Activated CD8-positive, alpha-beta T cell treated with anti-CD3 and anti-CD28 coated beads for 36 hours (primary cell): ENCODE results near the gene CACNA1B. TPM values are rescaled to one million over a fixed set of nuclear protein-coding genes. Genes with fewer than 3 reads are reported as not detected.
"Not testable (repeated sequence)": the region's sequence is repeated elsewhere in the genome, so short reads cannot be mapped to it uniquely, and the experiment has no call there.

Experiments used
- ATAC-seq: fragments of 200-7000 bp; cut with Tn5 transposase; one replicate; pipeline ENCODE4 v1.10.0; 2021; ENCODE audit warnings: mild to moderate bottlenecking, moderate library complexity
- CTCF ChIA-PET: fragments of 350-600 bp; sonication (Branson Sonifier 250); formaldehyde crosslinking; loops from one replicate; lab custom pipeline; 2021; ENCODE audit warnings: antibody characterized with exemption; lab: Charles Lee
- POLR2A ChIA-PET: fragments of 350-600 bp; sonication (Branson Sonifier 250); formaldehyde crosslinking; loops from one replicate; lab custom pipeline; 2021; ENCODE audit warnings: antibody characterized with exemption; lab: Charles Lee
- DNase-seq: peaks from one replicate; pipeline ENCODE4 v3.0.0-alpha.2; 2020
- H3K27ac Mint-ChIP-seq: one replicate; pipeline ENCODE4 v1.8.0; 2021; ENCODE audit warnings: mild to moderate bottlenecking, mixed read lengths
- H3K27me3 Mint-ChIP-seq: one replicate; pipeline ENCODE4 v1.8.0; 2021; ENCODE audit warnings: mixed read lengths
- H3K36me3 Mint-ChIP-seq: one replicate; pipeline ENCODE4 v1.8.0; 2021; ENCODE audit warnings: low read depth, mixed read lengths
- H3K4me1 Mint-ChIP-seq: one replicate; pipeline ENCODE4 v1.8.0; 2021; ENCODE audit warnings: low read depth, mixed read lengths
- H3K4me3 Mint-ChIP-seq: one replicate; pipeline ENCODE4 v1.8.0; 2021; ENCODE audit warnings: mild to moderate bottlenecking, moderate library complexity, mixed read lengths
- H3K9me3 Mint-ChIP-seq: one replicate; pipeline ENCODE4 v1.8.0; 2021; ENCODE audit warnings: mixed read lengths
- intact Hi-C: fragments of 100-400 bp; cut with micrococcal nuclease; formaldehyde crosslinking; loops from one replicate; pipeline ENCODE4 v1.10.0; 2022
- total RNA-seq, 2 experiments: library from RNA; stranded (reverse); gene quantifications; one replicate each; pipeline ENCODE4 v1.2.3, GENCODE V29; 2021
- TF ChIP-seq, protein P1 (sequence below): fragments of 200-600 bp; IDR thresholded peaks from one replicate; pipeline ENCODE4 v1.8.0; 2022; ENCODE audit warnings: antibody characterized with exemption, mild to moderate bottlenecking

The CACNA1B gene
- not detected for total RNA-seq

DNA sequence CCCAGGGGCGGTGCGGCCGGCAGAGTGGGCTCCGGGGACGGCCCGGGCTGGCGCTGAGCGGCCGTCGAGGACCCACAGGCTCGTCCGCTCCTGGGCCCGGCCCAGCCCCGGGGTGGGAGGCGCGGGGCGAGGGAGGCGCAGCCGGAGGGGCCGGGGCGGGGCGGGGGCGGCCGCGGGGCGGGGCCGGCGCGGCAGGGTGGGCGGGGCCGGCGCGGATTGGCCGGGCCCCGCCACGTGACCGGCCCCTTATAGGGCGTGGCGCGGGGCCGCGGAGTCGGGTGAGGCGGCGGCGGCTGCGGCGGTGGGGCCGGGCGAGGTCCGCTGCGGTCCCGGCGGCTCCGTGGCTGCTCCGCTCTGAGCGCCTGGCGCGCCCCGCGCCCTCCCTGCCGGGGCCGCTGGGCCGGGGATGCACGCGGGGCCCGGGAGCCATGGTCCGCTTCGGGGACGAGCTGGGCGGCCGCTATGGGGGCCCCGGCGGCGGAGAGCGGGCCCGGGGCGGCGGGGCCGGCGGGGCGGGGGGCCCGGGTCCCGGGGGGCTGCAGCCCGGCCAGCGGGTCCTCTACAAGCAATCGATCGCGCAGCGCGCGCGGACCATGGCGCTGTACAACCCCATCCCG is at the start of gene CACNA1B:
TSS of gene CACNA1B (plus strand) at position 277 of the 617 bp plus-strand sequence. CDS start at position 429, 152 bp downstream.
- H3K4me1 Mint-ChIP-seq, H3K27ac Mint-ChIP-seq, POLR2A ChIA-PET, intact Hi-C loops, CTCF ChIA-PET, ATAC-seq, H3K36me3 Mint-ChIP-seq, DNase-seq, H3K9me3 Mint-ChIP-seq, H3K4me3 Mint-ChIP-seq: not testable (repeated sequence)
- peaks cover 38% of the 10 kb centered on the region for H3K27me3 Mint-ChIP-seq

DNA sequence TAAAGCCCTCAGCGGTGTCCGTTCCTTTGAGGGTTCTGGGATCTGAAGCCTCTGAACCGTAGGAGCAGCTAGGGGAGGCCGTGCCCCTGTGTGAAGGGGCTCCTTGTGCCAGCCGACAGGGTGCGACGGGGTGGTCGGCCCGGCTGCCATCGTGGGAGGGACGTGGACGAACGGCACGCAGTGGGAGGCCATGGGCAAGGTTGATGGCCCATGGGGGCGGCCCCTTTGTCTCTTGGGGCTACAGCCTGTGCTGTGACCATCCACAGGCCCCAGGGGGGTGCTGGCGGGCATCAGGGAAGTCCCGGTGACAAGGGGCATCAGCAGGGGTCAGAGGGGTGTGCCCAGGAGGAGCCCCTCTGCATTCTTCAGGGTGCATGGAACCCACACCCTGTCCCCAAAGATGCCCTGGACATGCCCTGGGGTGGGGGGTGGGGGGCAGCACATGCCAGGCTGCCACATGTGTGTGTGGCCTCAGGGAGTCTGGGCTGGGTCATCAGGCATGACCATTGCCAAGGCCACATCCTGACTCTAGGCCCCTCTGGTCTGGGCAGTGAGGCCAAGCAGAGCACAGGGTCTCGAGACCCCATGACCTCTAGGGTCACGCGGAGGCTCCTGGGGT is 49.6 kb upstream of the CACNA1B start:
- Mint-ChIP-seq H3K27me3 (no peaks in the 10 kb centered on the region), H3K4me3 (no peak overlapping the region), H3K9me3 (no peaks in the 10 kb centered on the region), H3K27ac (no peak overlapping the region), H3K36me3 (peaks cover 28% of the 10 kb centered on the region), H3K4me1 (no peaks in the 10 kb centered on the region)
- TF ChIP-seq, protein P1, sequence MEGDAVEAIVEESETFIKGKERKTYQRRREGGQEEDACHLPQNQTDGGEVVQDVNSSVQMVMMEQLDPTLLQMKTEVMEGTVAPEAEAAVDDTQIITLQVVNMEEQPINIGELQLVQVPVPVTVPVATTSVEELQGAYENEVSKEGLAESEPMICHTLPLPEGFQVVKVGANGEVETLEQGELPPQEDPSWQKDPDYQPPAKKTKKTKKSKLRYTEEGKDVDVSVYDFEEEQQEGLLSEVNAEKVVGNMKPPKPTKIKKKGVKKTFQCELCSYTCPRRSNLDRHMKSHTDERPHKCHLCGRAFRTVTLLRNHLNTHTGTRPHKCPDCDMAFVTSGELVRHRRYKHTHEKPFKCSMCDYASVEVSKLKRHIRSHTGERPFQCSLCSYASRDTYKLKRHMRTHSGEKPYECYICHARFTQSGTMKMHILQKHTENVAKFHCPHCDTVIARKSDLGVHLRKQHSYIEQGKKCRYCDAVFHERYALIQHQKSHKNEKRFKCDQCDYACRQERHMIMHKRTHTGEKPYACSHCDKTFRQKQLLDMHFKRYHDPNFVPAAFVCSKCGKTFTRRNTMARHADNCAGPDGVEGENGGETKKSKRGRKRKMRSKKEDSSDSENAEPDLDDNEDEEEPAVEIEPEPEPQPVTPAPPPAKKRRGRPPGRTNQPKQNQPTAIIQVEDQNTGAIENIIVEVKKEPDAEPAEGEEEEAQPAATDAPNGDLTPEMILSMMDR: no peak
- no peak for DNase-seq
- POLR2A ChIA-PET: no interaction called here
- intact Hi-C loops: no loop called here
- CTCF ChIA-PET: no interaction called here
- ATAC-seq: no peak

DNA sequence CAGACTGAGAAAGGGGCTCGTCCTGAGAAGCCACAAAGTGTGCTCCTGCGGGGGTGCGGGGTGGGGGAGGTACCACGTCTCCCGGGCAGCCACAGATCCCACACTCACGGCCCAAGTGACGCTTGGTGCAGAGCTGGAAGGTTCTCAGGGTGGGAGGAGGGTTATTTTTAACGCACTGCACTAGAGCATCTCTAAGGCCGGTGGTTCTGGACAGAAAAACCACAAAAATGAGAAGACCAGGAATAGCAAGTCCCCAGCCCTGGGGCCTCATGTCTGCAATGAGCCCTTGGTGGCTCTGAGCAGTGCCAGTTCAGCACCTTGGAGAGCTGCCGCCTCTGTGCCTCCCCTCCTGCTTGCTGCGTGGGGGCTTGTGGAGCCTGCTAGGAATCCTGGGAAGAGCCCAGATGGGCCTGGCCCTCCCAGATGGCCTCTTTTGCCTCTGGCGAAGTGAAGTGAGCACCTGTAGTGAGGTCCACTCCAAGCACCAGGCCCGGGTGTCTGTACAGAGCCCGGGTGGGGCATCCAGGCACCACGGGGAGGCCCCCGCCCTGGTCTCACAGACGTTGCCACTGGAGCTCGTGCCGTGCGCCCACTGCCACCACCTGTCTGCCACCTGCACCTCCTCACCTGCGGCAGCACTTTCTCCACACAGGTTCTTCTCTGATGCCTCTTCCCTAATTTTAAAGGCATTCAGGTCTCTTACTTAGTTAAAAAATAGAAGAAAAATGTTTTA is 48.9 kb upstream of the CACNA1B start:
- intact Hi-C loops: no loop called here
- H3K9me3 Mint-ChIP-seq: no peaks in the 10 kb centered on the region
- no peaks in the 10 kb centered on the region for H3K27me3 Mint-ChIP-seq
- no peaks in the 10 kb centered on the region for H3K4me1 Mint-ChIP-seq
- ATAC-seq: no peak
- CTCF ChIA-PET: no interaction called here
- DNase-seq: peak; percentile 37
- peaks cover 28% of the 10 kb centered on the region for H3K36me3 Mint-ChIP-seq
- no peak overlapping the region for H3K4me3 Mint-ChIP-seq
- TF ChIP-seq, protein P1: no peak
- POLR2A ChIA-PET: no interaction called here
- H3K27ac Mint-ChIP-seq: no peak overlapping the region

DNA sequence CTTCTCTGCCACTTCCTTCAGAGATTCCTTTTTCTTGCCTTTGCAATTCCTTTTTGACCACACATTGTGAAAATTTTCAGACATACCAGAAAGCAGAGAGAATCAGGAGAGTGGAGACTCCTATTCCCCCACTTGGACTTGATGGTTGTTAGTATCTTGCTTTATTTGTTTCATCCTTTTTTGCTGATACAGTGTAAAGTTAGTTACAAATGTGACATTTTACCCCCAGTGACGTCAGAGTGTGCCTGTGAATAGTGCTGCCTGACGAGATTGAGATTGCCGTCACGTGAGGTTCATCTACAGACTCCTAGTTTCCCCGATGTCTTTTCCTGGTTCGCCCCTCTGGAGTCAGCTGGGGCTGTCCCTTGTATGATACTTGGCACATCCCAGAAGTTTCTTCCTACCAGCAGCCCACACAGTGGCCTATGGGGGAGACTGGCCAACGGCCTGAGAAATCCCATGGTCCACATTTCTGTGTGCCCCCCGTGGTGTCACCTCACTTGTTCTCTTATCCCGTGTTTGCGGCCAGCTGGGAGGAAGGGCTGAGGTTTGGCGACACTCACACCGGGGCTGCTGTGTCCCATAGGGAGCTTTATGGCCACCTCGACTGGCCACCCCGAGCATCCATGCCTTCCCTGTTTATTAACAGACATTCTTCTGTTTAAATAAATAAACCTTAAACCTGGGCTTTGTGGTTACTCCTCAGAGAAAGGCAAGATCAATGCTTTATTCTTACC is 48.2 kb upstream of the CACNA1B start:
- ChIA-PET POLR2A (no interaction called here), CTCF (no interaction called here)
- no peak for DNase-seq
- H3K27me3 Mint-ChIP-seq: no peaks in the 10 kb centered on the region
- no peak overlapping the region for H3K27ac Mint-ChIP-seq
- TF ChIP-seq, protein P1: no peak
- H3K9me3 Mint-ChIP-seq: no peaks in the 10 kb centered on the region
- H3K4me1 Mint-ChIP-seq: no peaks in the 10 kb centered on the region
- no peak overlapping the region for H3K4me3 Mint-ChIP-seq
- H3K36me3 Mint-ChIP-seq: peaks cover 25% of the 10 kb centered on the region
- intact Hi-C loops: no loop called here
- ATAC-seq: no peak

DNA sequence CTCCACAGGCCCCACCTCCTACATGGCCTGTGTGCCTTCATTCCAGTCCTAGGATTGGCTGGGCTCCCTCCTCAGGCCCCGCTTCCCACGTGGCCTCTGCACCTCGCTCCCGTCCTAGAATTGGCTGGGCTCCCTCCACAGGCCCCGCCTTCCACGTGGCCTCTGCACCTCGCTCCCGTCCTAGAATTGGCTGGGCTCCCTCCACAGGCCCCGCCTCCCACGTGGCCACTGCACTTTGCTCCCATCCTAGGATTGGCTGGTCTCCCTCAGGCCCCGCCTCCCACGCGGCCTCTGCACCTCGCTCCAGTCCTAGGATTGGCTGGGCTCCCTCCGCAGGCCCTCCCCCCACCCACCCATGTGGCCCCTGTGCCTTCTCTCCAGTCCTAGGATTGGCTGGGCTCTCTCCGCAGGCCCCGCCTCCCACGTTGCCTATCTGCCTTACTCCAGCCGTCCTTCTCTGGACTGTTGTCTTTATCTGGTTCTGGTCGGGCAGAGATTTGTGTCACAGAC is 45.3 kb upstream of the CACNA1B start:
- H3K4me1 Mint-ChIP-seq: no peaks in the 10 kb centered on the region
- TF ChIP-seq, protein P1: no peak
- CTCF ChIA-PET: no interaction called here
- peaks cover 14% of the 10 kb centered on the region for H3K36me3 Mint-ChIP-seq
- no peak overlapping the region for H3K4me3 Mint-ChIP-seq
- no peaks in the 10 kb centered on the region for H3K9me3 Mint-ChIP-seq
- POLR2A ChIA-PET: no interaction called here
- no peak for ATAC-seq
- DNase-seq: no peak
- H3K27me3 Mint-ChIP-seq: no peaks in the 10 kb centered on the region
- intact Hi-C loops: no loop called here
- no peak overlapping the region for H3K27ac Mint-ChIP-seq
